Stimulated activated CD8-positive, alpha-beta memory T cell treated with anti-CD3 and anti-CD28 coated beads, Interleukin-4, amount 100 ng/mL, for 1 hour (primary cell): ENCODE data around the gene NANS.

ENCODE experiments used
- DNase-seq, 2 donors: peaks; one replicate each; pipeline ENCODE4 v3.0.0-alpha.2; 2020; ENCODE audit warnings: low read depth in 2 of 2, low spot score in 1 of 2

NANS gene

DNA sequence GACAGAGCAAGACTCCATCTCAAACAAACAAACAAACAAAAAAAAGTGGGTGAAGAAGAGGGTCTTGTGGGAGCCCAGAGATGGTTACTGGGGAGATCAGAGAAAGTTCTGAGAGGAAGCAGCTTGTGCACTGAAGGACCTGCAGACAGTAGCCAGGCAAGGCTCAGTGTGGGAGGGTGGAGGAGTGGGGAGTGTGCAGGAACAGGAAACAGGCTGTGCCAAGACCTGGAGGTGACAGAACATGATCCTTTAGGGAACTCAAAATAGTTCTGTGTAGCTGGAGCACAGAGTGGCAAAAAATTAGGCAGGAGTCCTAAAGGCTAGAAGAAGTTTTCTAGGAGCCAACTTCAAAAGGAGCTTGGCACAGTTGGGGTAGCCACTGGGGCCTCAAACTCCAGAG is 19.2 kb upstream of the NANS start:
- DNase-seq = no peak

DNA sequence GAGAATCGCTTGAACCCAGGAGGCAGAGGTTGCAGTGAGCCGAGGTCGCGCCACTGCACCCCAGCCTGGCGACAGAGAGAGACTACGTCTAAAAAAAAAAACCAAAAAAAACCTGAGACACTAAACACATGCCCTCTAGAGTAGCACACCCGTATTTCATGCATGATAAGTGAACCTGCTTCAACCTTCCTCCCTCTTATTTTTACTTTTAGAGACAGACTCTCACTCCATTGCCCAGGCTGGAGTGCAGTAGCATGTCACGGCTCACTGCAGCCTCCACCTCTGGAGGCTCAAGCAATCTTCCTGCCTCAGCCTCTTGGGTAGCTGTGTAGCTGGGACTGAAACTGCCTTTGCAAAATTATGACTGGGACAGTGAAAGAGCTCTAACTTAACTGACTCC is 17.6 kb upstream of the NANS start:
- no peak for DNase-seq

DNA sequence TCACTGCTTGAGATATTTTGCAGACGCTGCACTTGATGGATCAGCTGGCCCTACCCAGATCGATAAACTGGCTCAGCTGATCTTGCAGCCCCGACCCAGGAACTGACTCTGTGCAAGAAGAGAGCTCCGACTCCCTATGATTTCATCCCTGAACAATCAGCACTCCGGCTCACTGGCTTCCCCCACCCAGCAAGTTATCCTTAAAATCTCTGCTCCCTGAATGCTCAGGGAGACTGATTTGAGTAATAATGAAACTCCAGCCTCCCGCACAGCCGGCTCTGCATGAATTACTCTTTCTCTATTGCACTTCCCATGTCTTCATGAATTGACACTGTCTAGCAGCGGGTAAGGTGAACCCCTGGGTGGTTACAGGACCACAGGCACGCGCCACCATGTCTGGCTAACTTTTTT is 16.9 kb upstream of the NANS start:
- DNase-seq = no peak

DNA sequence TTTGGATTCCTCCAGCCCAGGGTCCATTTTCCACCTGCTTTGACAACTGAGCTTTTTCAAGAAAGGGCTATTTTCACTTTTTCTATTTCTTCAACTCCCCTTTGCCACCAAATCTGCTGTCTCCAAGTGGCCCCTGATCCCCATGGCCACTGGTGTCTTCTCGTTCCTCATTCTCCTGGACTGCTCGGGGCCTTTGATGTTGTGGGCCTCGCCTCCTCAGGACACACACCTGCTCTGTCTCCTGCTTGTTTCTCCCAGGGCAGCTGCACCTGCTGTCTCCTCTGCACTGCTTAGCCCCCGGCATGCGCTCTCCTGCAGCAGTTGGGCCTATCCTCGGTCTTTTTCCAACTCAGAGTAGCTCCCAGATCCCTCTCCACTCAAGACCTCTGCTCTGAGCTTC is 16.3 kb upstream of the NANS start:
- DNase-seq = no peak

DNA sequence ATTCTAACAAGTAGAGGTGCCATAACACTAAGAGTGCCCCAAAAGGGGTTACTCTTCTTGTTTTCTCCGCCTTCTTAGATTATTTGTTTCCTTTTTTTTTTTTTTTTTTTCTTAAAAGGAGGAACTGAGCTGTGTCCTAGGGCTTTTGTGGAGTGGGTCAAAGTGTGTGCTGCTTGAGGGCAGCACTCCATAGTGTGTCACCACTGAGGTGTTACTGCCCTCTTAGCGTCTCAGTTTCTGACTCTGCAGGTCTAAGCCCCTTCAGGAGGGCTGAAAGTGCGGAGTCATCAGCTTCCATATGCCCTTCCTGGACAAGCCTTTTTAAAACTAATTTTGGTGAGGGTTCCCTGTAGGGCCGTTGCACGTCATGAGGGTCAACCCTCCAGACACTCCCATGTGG is 12.6 kb upstream of the NANS start:
- no peak for DNase-seq

DNA sequence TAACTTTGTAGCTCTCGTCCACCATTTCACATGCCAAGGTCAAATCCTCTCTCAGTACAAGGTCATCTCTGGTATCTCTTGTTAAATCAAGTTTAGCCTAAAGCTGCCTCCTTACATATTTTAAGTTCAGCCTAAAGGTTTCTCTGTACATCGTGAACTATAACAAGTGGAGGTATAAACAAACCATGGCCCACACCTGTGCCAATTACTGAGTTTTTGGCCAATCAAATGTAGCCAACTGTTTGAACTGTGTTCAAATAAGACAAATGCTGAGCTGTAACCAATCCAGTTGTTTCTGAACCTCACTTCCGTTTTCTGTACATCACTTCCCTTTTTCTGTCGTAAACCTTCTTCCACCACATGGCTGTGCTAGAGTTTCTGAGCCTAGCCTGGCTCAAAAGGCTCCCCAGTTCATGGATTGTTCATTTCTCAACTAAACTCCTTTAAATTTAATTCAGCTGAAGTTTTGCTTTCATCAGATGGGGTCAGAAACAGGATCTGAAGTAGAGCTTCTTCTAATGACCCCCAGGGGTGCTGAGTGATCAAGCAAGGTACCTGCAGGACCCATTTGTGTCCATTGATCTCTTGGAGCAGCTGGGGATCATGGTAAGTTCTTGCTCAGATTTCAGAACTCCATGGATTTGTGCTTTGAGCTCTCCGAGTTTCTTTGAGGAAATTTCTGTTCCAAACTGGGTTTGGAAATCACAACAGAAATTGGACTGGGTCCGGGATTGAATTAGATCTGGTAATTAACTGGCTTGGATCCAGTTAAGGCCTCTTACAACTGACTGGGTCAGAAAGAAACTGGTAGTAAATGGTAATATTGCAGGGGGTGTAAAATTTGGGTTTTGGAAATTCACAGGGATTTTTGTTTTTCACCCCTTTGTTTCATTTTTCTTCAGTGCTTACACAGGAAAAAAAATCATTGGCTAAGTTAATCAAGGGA is 11.0 kb upstream of the NANS start:
- DNase-seq = no peak

DNA sequence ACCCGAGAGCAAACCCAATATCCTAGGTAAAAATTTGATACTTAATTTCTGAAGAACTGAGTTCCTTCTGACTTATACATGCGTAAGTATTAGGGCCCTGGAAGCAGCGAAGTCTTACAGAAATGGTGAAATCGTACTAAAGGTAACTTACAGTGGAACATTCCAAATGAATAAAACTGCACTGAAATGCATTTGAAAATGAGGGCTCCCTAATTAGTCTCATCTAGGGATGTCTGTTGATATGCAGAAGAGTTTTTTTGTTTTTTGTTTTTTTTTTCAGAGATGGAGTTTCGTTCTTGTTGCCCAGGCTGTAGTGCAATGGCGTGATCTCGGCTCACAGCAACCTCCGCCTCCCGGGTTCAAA is 10.4 kb upstream of the NANS start:
- DNase-seq = no peak

DNA sequence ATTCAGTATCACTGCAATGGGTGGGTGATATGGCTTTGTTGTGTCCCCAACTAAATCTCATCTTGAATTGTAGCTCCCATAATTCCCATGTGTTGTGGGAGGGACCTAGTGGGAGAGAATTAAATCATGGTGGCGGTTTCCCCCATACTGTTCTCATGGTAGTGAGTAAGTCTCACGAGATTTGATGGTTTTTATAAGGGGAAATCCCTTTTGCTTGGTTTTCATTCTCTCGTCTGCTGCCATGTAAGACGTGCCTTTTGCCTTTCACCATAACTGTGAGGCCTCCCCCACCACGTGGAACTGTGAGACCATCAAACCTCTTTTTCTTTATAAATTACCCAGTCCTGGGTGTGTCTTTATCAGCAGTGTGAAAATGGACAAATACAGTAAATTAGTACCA is 9.5 kb upstream of the NANS start:
- DNase-seq = no peak

DNA sequence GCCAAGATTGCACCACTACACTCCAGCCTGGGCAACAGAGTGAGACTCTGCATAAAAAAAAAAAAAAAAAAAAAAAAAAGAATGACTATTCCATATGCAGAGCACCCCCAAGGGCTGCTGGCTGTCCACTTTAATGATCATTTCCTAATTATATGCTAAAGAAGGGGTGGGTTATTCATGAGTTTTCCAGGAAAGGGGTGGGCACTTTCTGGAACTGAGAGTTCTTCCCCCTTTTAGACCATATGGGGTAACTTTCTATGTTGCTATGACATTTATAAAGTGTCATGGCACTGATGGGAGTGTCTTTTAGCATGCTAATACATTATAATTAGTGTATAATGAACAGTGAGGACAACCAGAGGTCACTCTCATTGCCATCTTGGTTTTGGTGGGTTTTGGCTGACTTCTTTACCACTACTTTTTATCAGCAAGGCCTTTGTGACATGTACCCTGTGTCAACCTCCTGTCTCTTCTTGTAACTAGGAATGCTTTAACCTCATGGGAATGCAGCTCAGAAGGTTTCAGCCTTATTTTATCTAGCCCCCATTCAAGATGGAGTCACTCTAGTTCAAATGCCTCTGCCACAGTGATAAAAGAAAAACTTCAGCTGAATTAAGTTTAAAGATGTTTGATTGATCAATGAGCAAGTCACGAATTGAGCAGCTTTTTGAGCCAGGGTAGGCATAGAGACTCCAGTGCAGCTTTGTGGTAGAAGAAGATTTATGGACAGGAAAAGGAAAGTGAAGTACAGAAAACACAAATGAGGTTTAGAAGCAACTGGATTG is 7.1 kb upstream of the NANS start:
- no peak for DNase-seq

DNA sequence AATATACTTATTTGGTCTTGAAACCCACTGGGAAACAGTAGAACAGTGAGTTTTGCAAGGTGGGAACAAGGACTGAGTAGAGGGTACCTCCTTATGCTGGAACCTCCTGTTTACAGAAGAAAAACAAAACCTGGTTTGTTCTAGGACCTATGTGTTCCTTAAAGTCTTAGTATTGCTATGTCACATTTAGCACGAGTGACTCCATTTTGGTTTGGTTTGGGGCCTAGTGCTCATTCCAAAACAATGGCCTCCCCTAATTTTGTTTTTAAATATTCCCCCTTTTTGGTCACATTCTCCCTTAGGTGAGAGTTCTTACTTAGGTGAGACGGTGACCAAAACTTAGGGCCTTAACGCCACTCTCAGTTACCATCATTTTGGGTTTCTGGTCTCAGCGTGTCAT is 6.2 kb upstream of the NANS start:
- no peak for DNase-seq

DNA sequence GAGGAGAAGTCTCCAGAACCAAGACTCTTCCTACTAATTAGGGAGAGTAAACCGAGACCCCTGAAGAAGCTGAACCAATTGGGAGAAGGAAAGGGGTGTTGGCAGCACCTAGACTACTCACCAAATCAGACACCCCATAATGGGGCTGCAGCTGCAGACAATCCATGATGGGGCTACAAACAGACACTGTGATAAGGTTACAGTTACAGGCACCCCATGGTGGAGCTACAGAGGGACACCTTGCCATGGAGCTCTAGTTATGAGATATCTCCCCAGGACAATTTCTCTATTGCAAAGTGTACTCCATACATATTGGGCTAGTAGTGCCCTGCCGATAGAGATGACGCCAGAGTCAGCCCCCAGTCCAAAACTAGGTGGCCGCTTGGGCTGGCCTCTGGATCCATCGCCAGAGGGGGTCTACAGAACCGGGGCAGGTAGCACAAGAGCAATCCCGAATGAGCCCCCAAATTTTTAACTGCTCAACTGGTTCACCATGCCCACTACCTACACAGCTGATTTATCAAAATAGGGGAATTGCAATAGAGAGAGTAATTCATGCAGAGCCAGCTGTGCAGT is 2.1 kb upstream of the NANS start:
- DNase-seq = no peak

DNA sequence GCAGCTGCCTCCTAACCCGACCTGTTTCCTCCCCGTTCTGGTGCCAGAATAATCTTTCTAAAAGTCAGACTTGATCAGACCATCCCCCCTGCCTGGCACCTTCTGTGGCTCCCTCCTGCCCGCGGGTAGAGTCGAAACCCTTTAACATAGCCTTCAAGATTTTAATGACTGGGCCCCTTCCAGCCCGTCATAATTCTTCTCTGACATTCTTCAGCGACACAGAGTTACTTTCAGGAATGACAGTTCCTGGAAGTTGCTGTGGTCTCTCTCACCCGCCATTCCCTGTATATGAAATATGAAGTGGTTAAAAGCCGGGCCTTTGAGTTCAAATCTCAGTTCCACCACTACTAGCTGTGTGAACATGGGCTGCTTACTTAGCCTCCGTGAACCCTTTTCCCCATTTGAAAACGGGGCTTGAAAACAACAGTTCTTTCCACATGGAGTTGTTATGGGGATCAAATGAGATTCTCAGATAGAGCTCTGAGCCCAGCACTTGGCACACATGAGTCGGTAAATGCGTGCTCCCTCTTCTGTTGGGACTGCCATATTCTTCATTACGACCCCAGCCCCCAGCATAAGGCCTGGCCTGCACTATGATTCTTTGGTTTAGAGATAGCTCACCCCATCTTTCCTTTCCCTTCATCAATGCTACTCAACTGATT is 737 bp downstream of the NANS start:
- DNase-seq = no peak

DNA sequence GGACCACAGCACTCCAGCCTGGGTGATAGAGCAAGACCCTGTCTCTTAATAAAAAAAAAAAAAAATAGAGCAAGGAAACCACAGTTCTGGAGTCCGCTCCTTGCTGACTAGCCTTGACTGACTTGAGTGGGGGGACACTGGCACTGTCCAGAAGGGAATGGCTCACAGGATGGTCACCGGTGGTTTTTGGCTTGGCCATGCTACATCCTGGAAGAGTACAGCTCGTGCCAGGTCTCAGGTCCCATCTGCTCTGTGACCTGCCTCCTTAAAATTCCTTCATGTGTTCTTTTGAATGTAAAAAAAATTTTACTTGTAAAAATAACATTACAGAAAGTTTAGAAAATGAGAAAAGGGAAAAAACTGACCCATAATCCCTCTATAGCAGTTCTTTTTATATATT is 5.6 kb downstream of the NANS start:
- no peak for DNase-seq

DNA sequence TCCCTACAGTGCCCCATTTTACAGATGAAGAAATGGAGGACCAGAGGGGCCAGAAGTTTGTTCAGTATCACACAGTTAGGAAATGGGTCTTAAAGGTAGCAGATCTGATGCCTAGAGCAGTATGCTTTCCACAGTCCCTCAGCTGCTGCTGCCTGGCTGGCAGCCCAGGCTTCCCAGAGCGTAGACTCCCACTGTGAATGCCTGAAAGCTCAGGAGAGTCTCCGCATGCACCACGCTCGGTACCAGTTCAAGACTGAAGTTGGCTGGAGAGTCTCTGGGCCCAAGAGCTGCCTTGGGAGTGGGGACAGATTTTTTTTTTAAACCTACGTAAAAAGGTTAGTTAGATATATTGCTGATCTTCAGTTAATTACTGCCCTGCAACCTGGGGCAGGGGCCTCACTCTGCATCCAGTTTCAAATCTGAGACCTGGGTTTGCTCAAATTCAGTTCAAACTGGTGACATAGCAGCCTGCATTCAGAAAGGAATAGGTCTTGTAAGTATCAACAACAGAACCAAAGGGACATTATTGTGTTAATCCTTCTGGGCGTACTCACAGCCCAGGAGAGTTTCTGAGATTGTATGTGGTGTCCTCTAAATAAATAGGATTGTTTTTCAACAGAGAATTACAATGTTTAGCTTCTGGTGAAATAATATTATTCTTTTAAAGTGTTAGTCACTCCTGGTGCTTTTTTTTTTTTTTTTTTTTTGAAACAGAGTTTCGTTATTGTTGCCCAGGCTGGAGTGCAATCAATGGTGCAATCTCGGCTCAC is 8.3 kb downstream of the NANS start:
- DNase-seq = no peak

DNA sequence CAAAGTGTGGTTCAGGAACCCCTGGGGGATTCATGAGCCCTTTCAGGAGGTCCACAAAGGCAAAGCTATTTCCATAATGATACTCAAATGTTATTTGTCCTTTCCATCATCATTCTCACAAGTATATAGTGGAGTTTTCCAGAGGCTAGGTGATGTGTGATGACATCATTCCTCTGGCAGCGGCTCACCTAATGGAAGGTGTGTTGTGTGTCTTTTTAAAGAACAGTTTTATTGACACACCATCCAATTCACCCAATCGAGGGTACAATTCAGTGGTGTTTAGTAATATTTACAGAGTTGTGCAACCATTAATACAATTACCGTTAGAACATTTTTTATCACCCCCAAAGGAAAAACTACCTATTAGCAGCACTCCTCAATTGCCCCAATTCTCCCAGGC is 9.7 kb downstream of the NANS start:
- no peak for DNase-seq

DNA sequence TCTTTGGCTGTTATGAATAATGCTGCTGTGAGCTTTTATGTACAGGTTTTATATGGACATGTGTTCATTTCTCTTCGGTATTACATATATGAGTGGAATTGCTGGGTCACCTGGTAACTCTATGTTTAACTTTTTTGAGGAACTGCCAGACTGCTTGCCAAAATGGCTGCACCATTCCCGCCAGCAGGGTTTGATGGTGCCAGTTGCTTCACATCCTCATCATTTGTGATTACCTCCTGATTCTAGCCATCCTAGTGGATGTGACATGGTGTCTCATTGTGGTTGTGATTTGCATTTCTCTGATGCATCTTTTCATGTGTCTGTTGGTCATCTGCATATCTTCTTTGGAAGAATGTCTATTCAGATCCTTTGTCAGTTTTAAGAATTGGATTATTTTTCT is 10.7 kb downstream of the NANS start:
- DNase-seq = no peak

DNA sequence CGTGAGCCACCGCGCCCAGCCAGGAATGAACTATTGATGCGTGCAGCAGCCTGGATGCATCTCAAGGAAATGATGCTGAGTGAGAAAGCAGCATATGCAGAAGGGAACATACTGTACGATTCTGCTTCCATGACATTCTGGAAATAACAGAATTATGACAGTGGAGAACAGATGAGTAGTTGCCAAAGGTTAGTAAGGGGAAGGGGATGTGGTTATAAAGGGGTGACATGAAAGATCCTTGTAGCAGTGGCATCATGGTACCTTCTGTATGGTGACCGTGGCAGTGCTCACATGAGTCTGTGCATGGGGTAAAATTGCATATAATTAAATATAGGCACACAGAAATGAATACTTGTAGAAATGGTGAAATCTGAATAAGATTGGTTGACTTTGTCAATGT is 13.0 kb downstream of the NANS start:
- DNase-seq = no peak

DNA sequence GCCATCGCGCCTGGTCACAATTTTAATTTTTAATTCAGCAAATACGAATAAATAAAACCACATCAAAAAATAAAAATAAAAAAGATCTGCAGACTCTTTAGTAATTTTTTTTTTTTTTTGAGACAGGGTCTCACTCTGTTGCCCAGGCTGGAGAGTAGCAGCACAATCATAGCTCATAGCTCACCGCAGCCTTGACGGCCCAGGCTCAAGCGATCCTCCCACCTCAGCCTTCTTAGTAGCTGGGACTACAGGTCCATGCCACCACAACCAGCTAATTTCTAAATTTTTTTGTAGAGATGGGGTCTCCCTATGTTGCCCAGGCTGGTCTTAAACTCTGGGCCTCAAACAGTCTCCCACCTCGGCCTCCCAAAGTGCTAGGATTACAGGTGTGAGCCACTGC is 14.2 kb downstream of the NANS start:
- no peak for DNase-seq

DNA sequence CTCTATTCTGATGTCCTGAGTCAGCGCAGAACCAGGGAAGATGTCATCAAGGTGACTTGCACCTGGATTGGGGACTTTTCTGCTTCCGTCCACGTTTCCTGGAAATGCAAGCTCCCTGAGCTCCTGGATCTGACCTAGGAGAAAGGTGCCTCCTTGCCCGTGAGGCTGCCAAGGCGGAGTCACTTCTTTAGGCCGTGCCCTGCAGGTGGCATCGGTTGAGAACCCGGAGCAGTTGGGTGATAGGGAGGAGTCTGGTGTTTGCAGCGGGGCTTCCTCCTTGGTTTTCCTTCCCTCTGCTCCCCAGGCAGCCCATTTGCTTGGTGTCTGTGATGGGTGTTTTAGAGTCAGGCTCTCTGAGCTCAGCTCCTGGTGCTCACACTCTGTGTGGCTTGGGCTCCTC is 15.2 kb downstream of the NANS start:
- DNase-seq = no peak

DNA sequence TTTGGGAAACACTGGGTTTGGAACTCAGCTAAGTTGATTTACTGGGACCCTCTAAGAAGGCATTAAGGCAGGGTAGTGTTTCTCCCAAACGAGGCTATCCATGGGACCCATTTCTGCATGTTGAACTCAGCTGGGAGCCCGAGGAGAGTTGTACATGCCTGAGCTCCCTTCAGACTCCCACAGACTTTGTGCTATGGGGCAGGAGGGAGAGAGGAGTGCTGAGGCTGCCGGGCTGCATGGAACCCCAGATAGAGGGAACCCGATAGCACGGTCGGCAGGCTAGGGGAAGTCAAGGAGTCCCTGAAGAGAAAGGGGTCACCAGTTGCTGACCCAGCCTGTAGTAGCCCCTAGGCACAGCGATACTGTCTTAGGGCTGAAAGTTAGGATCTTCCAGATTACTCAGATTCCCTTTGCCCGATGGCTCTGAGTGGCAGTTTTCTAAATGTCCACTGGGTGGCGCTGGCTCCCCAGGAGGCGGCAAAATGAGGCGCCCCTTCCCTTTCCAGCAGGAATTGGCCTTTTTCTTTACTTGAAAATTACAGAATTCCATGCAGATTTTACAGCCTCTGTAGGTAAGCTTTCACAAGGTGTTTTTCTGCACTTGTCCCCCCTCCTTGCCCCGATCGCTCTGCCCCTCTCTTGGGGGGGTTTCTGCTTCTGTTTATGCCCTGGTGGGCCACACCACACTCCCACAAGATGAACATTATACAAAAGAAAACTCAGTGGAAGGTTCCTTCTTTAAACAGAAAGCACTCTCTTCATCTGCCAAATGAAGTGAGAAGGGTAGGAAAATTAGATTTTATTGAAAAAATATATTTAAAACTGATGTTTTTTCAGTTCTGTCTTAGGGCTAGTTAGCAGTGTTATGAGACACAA is 17.8 kb downstream of the NANS start:
- DNase-seq = peak; percentile 30 to 50
